ENCODE results near the gene SHROOM1.

Gene SHROOM1

GRCh38 chr5:132849347-132849746 lies 18.9 kb upstream of the SHROOM1 start:
- no peak for DNase-seq

DNA sequence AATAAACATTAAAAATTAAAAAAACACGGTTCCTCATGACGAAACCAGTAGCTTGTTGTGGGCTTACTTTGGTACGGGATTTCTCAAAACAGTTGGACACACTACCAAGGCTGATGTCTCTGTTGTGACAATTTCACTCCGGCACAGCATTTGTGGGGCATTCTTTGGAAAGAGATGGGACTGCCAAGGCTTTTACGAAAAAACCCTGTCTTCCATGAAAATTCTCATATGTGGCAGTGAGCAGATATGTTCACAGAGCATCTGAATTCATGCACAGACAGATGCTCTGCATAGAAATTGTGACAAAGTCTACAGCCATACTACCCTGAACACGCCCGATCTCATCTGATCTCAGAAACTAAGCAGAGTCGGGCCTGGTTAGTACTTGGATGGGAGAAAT lies 17.8 kb upstream of the SHROOM1 start:
- DNase-seq, result no peak

DNA sequence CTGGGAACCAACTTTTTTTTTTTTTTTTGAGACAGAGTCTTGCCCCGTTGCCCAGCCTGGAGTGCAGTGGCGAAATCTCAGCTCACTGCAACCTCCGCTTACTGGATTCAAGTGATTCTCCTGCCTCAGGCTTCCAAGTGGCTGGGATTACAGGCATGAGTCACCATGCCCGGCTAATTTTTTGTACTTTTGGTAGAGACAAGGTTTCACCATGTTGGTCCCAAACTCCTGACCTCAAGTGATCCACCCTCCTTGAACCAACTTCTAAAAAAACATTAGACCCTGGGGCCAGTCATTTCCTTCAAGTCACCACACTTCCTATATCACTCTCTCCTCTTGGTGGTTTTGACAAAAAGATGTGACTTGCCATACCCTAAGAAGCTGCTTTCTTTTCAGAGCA lies 10.9 kb upstream of the SHROOM1 start:
- DNase-seq, result no peak

- no peak for DNase-seq
These were observed 10.4 kb upstream of the SHROOM1 start for GRCh38 chr5:132840896-132841295.

- DNase-seq, result no peak
These were observed 9.9 kb upstream of the SHROOM1 start for GRCh38 chr5:132840313-132840712.

DNA sequence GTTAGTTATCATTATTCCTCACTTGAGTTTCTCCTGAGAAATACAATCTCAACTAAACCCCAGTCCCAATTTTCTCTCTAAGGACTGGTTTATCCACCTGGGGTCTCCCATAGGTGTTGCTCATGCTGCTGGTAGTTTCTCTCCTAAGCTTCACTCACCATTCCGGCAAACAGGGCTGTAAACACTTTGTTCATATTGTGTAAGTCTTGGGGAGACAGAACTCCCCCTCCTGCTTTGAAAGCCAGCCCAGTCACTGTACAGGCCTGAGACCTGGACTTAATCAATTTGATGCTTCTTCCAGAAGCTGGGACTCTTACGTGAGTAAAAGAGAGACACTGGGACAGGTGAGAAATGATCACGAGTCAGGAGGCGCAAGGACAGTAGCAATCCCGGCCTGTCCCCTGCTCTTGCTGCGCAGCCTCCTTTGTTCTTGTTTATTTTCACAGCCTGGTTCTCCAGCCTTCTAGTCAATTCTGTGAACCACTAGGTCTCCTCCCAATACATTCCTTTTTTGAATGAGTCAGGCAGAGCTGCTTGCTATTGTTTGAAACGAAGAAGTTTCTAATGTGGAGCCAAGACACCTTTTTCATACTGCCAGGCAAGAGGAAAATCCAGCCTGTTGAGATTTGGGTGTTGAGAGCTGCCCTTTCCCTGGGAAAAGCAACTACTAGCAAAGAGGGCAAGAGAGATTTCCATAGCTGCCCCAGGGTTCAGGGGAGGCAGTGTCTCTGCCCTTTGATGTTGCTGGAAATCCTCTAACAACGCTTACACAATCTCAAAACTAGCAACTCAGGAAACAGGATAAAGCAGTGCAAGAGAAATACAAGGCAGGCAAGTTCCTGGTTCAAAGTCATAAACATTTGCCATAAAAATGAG lies 9.2 kb upstream of the SHROOM1 start:
- DNase-seq, result no peak

GRCh38 chr5:132838516-132839282 lies 8.3 kb upstream of the SHROOM1 start:
- DNase-seq, result no peak

- no peak for DNase-seq
These were observed 7.4 kb upstream of the SHROOM1 start for GRCh38 chr5:132837868-132838267.

DNA sequence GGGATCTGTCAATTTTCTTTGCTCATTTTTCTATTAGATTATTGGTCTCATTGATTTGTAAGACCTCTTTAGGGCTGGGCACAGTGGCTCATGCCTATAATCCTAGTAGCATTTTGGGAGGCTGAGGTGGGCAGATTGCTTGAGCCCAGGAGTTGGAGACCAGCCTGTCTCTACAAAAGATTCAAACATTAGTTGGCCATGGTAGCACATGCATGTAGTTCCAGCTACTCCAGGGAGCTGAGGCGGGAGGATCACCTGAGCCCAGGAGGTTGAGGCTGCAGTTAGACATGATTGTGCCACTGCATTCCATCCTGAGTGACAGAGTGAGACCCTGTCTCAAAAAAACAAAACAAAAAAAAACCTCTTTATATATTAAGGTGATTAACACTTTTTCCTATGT lies 6.4 kb upstream of the SHROOM1 start:
- DNase-seq, result no peak

DNA sequence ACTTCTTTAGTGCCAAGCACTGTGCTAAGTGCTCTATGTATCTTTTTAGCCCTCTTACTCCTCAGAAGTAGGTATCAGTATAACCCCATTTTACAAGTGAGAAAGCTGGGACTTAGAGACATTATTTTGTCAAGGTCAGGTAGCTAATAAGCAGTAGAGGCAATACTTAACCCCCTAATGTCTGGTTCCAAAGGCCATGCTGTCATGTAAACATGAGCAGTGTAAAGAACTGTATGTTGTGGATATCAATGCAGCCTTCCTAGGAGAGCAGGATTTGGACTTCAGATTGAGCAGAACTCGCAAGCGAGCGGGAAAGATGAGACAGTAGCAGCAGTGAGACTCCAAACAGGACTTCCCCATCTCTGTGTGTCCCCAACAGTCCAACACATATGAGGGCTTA lies 3.6 kb upstream of the SHROOM1 start:
- no peak for DNase-seq

- no peak for DNase-seq
These were observed 2.2 kb upstream of the SHROOM1 start for GRCh38 chr5:132832612-132833011.

DNA sequence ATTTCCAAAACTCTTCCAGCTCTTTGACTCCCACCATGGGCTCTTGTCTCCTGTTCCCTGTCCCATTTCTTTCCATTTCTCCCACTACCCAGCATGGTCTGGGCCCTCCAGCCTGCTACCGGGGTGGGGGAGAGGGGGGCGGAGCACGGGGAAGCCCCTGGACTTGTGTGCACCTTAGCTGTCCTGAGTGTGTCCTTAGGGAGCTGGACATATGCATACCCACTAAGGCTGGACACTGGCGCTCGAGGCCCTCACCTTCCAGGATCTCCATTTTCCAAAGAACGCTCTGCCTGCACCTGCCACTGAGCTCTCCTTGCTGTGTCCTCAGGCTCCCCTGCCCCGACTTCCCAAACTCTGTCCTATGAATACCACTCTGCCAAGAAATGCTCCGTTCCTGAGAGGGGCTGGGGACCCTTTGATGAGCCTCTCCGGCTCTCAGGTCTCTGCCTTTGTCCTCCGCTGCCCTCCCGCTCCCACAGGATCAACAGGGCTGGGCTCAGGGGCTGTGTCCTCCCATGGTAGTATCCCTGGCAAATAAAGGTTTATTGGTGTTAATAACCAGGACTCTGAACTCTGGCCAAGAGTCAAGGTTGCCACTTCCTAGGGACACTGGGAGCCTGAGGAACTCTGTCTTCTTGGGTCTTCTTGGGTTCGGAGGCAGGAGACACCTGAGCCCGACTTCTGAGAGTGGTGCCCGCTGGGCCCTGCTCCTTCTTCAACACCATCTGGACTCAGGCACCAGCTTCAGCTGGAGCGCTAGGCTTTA lies 831 bp upstream of the SHROOM1 start:
- DNase-seq, result no peak

GRCh38 chr5:132829742-132830435 lies 558 bp downstream of the SHROOM1 start:
- no peak for DNase-seq

GRCh38 chr5:132828846-132829494 lies 1.5 kb downstream of the SHROOM1 start:
- no peak for DNase-seq

DNA sequence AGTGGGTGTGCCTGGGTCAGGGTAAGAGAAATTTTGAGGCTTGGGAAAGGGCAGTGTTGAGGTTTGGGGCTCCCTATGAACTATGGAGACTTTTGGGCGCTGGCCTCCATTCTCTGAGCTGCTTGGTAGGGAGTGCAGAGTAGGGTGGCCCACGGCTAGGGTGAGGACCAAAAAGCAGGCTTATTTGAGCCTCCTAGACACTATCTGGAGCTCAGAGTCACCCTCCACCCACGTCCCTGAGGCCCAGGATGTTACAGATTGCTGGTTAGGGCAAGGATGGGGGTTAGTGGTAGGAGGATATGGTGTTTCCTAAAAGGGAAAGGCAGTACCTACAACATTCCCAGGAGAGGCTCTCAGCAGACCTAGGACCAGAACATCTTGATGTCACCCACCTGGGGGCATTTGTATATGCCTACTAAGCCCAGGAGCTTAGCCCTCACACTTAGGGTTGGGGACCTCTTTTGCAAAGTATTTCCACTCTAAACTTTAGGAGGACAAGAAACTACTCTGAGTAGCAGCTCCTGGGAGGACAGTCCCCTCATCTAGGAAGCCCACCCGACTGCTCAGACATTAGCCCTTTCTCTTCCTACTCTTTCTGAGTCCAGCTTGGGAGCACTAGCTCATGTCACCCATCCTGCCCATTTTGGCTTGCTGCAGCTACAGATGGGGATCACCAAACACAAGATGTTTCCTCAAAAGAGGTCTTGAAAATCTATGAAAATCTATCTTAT lies 2.3 kb downstream of the SHROOM1 start:
- no peak for DNase-seq

- no peak for DNase-seq
These were observed 3.9 kb downstream of the SHROOM1 start for GRCh38 chr5:132826424-132827082.

GRCh38 chr5:132825834-132826391 lies 4.5 kb downstream of the SHROOM1 start:
- DNase-seq, result no peak

GRCh38 chr5:132825033-132825833 lies 5.2 kb downstream of the SHROOM1 start:
- DNase-seq, result no peak

GRCh38 chr5:132824426-132824825 lies 6.0 kb downstream of the SHROOM1 start:
- DNase-seq, result no peak

All from NCI-H524 treated with DMSO at 0.1 percent for 48 hours (cell line).